Activated CD8-positive, alpha-beta memory T cell treated with anti-CD3 and anti-CD28 coated beads, Interleukin-2, amount 50 U/mL, for 24 hours (primary cell): ENCODE measurements around the gene GPR176.

Source experiments
- DNase-seq: peaks from one replicate; pipeline ENCODE4 v3.0.0-alpha.2; 2020; ENCODE audit errors: extremely low read depth

Gene GPR176, protein sequence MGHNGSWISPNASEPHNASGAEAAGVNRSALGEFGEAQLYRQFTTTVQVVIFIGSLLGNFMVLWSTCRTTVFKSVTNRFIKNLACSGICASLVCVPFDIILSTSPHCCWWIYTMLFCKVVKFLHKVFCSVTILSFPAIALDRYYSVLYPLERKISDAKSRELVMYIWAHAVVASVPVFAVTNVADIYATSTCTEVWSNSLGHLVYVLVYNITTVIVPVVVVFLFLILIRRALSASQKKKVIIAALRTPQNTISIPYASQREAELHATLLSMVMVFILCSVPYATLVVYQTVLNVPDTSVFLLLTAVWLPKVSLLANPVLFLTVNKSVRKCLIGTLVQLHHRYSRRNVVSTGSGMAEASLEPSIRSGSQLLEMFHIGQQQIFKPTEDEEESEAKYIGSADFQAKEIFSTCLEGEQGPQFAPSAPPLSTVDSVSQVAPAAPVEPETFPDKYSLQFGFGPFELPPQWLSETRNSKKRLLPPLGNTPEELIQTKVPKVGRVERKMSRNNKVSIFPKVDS

GRCh38 chr15:39919748-39920509, at the start of gene GPR176:
Gene GPR176 (minus strand): TSS chr15:39920266. CDS start chr15:39920026, 240 bp downstream.
- DNase-seq = no peak

DNA sequence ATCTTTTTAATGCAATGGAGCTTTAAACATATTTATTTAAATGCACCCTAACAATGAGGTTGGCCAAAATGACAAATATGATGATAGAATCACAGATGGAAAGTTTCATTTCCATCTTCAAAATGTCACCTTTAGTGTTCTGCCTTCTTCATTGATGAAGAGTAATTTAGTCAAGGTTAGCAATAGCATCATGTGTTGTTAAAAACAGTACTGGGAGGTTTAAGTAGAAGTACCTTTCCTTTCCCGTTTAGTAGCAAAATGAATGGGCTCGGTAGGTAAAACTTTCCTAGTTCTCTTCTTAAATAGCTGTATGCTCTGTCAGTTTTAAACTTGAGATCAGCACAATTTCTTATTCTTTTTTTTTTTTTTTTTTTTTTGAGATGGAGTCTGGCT, 48.9 kb upstream of the GPR176 start:
- DNase-seq = no peak

DNA sequence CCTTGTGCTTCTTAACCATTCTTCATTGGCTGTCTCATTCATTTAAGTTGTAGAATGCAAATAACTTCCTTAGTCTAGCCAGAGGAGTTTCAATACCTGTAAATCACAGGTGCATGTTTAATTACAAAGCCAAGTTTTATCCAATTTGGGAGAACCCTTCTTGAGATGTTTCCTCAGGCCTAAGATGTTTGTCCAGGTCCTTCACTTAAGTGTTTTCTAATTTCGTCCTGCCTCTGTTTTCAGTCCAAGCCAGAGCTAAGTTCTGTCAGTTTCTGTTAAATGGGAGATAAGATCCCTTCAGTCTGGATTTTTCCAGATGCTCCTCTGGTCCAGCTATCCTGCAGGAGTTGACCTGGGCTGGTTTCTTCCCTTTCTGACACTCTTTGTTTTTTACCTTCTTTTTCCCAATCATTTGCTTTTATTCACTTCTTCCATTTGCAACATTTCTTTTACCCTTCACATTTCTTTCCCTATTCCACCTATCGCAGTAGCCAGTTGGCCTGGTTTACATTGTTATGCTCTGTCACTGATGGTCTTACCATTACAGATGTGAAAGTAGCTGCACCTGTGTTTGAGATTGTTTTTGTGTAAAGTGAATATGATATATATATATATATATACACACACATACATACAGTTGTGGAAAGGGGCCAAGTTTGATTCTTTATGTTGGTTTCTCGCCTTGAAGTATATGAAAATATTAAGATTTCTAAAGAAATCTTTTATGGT, 48.4 kb upstream of the GPR176 start:
- no peak for DNase-seq

GRCh38 chr15:39966521-39966920, 46.5 kb upstream of the GPR176 start:
- no peak for DNase-seq

- no peak for DNase-seq
Observed at GRCh38 chr15:39963786-39964185, 43.7 kb upstream of the GPR176 start.

GRCh38 chr15:39961051-39961450, 41.0 kb upstream of the GPR176 start:
- DNase-seq = no peak

GRCh38 chr15:39960411-39960810, 40.3 kb upstream of the GPR176 start:
- no peak for DNase-seq

DNA sequence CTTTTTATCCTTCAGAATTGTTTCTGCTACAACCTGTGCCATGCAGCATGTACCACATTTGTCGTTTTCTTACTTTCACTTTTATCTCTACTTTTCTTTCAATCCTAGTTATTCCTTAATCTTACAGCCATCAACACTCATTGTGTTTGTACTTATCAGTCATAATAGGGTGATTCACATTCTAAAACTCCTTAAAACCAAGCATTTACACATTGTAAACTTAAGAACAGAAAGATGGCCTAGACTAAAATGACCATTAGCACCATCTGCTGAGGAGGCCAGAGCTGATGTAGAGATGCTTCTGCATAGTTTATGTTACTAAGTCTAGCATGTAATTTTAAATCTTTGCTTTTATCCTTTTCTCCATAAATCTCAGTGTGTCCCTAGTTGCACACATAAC, 39.3 kb upstream of the GPR176 start:
- no peak for DNase-seq

GRCh38 chr15:39957481-39957880, 37.4 kb upstream of the GPR176 start:
- DNase-seq = no peak

- no peak for DNase-seq
Observed at GRCh38 chr15:39953521-39953920, 33.5 kb upstream of the GPR176 start.

DNA sequence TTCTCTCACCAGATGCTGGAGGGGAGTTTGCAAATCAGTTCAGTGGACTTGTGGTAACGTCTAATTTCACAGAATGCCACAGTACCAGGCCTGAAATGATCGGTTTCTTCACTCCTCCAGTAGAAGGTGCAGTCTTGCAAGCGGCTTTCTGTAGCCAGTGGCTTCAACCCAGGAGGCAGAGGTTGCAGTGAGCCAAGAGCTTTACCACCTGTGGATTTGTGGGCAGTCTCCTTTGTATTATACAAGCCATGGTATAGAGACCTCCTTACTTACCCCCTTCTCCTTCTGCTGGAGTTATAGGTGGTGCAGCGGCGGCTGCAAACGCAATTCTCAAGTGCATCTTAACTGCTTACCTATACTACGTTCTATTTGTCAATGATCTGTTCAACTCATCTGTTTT, 31.5 kb upstream of the GPR176 start:
- no peak for DNase-seq

- DNase-seq = no peak
Observed at GRCh38 chr15:39948817-39949216, 28.8 kb upstream of the GPR176 start.

- no peak for DNase-seq
Observed at GRCh38 chr15:39947401-39948197, 27.5 kb upstream of the GPR176 start.

DNA sequence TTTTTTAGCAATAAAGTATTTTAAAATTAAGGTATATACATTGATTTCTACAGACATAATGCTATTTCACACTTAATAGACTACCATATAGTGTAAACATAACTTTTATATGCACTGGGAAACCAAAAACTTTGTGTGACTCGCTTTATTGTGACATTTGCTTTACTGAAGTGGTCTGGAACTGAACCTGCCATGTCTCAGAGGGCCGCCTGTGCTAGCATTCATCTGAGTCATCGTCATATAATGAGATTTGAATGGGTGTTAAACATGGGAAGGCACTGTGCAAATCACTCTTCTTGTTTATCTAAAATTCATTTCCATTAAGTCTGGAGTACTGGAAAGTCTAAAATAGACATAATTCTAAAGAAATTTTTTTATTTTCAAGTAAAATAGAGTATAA, 26.8 kb upstream of the GPR176 start:
- DNase-seq = no peak

GRCh38 chr15:39944726-39945125, 24.7 kb upstream of the GPR176 start:
- no peak for DNase-seq

DNA sequence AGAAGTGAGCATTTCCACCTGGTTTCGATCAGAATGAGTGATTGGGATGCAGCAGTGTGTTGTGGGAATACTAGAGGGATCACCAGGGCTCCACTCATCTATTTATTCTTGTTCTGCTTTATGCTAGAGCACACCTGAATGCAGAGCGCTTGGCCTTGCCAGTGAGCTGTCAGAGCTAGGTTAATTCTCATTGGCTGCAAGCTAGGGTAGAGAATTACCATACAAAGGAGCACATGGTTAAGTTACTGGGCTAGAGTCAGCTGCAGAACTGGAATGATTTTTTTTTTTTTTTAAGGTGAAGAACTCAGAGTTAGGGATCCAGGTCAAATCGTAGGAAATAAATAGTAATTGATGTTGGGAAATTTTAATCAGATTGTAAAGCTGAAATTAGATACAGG, 22.7 kb upstream of the GPR176 start:
- no peak for DNase-seq

- no peak for DNase-seq
Observed at GRCh38 chr15:39942101-39942752, 22.2 kb upstream of the GPR176 start.

DNA sequence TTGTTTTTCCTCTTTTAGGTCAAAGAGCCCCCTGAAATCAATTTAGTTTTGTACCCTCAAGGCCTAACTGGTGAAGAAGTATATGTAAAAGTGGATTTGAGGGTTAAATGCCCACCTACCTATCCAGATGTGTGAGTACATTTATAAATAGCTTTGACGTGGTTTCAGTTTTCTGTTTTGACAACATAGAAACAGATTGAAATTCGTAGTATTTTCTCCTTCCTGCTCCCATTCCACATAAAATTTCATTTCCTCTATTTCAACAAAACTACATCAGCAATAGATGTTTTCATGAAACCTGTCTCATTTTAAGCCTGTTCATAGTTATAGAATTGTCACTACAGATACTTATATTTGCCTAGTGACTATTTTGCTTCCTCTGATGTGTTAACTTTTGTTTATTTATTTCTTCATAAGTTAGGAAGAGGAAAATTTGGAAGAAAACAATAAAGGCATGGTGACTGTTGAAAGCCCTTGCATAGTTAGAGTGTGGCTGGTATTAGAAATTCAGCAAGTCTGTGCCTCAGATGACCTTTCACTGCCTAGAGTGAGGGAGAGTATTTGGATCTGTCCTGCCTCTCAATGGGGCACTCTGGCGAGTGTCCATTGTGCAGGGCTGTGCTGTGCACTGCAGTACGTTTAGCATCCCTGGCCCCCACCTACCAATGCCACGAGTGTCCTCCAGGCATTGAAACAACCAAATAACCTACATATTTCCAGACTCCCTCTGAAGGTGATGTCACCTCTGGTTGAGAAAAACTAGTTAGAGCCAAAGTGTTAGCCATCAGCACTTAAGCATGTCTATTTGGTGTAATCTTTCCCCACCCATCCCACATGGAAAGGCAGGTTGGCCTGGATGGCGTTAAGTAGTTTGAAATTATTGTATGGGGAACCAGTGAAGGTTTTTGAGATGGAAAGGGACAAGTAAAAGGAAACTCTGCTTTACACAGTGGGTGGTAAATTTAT, 19.7 kb upstream of the GPR176 start:
- no peak for DNase-seq

DNA sequence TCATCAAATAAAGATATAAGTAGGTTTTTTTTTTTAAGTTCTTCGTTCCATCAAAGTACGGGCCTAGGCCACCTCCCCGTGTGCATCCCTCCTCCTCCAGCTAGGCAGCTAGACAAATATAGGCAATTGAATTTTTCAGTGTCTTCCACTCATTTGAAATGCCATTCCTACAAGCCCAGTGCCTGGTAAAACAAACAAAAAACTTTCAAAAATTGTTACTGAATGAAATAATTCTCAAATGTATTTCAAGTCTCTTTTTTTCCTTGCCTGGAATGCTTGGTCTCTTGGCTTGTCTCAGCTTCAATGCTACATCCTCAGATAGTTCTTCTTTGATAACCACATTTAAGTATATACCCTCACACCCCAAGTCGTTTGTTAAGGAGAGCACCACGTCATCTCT, 17.6 kb upstream of the GPR176 start:
- no peak for DNase-seq

DNA sequence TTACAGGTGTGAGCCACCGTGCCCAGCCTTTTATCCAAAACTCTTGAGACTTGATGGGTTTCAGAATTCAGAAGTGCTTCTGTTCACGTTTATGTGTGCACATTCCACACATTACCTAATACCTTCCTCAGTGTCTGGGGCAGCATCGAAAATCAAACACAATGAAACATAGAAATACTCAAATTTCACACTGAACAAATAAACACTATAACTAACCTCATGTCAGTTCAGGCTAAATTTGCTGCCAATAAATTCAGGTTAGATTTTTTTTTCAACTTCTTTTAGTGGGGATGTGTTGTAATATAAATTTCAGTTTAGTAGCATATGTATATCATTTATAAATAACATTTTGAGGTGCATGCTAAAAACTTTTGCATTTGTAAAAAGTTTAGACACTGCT, 16.6 kb upstream of the GPR176 start:
- no peak for DNase-seq
